ENCODE data around the gene ZNF341.
"Not testable (repeated sequence)": the region's sequence is repeated elsewhere in the genome, so short reads cannot be mapped to it uniquely, and the experiment has no call there.

Gene ZNF341

DNA sequence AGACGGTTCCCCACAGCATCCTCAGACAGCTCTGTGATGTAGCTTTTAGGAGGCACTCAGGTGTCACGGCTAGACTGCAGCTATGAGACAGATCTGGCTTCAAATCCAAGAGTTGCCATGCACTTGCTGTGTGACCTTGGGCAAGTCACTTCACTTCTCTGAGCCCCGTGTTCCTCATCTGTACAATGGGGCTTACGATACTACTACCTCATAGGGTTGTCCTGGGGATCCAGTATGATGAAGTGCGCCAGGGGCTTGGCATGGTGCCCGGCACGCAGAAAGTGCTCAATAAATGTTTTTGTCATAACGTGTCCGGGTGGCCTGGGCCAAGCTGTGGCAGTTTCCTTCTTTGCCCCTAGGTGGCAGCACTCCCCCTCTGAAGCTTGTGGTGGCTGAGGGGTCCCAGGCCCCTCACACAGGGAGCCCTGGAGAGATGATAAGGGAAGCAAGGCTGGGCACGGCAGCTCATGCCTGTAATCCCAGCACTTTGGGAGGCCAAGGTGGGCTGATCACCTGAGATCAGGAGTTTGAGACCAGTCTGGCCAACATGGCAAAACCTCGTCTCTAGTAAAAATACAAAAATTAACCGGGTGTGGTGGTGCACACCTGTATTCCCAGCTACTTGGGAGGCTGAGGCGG, 60.3 kb downstream of the ZNF341 start:
- ATAC-seq (ENCODE audit: insufficient read depth, low read depth) = peak; percentile 86
- H2AFZ ChIP-seq (ENCODE audit: low read depth, low read length) = no peak overlapping the region
- H3K4me1 ChIP-seq (ENCODE audit: insufficient read depth, low read length) = no peaks in the 10 kb centered on the region
- H3K27me3 ChIP-seq (ENCODE audit: insufficient read depth, low read length, poor library complexity) = no peaks in the 10 kb centered on the region
- H3K36me3 ChIP-seq (ENCODE audit: insufficient read depth, low read length) = no peaks in the 10 kb centered on the region
- H3K9ac ChIP-seq (ENCODE audit: low read depth, low read length) = no peak overlapping the region
- no peak overlapping the region for H3K4me3 ChIP-seq (ENCODE audit: low read depth in 1 of 2, low read length in 2 of 2)
- H3K79me2 ChIP-seq (ENCODE audit: insufficient read depth, low read length) = no peaks in the 10 kb centered on the region
- no peak overlapping the region for H3K27ac ChIP-seq (ENCODE audit: low read length)
- TF ChIP-seq, protein P1, sequence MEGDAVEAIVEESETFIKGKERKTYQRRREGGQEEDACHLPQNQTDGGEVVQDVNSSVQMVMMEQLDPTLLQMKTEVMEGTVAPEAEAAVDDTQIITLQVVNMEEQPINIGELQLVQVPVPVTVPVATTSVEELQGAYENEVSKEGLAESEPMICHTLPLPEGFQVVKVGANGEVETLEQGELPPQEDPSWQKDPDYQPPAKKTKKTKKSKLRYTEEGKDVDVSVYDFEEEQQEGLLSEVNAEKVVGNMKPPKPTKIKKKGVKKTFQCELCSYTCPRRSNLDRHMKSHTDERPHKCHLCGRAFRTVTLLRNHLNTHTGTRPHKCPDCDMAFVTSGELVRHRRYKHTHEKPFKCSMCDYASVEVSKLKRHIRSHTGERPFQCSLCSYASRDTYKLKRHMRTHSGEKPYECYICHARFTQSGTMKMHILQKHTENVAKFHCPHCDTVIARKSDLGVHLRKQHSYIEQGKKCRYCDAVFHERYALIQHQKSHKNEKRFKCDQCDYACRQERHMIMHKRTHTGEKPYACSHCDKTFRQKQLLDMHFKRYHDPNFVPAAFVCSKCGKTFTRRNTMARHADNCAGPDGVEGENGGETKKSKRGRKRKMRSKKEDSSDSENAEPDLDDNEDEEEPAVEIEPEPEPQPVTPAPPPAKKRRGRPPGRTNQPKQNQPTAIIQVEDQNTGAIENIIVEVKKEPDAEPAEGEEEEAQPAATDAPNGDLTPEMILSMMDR (IDR thresholded peaks at IDR 0.05; ENCODE audit: borderline replicate concordance, extremely low read depth, low read length, poor library complexity, severe bottlenecking) = peak; percentile 91
- TF ChIP-seq EZH2 (IDR thresholded peaks at IDR 0.05; ENCODE audit: borderline replicate concordance, low read depth, low read length, severe bottlenecking) = no peak
- H3K4me2 ChIP-seq (ENCODE audit: insufficient read depth, low read length) = no peak overlapping the region
- peak; percentile 66 for DNase-seq
- no peaks in the 10 kb centered on the region for H3K9me3 ChIP-seq (ENCODE audit: insufficient read depth, low read length, severe bottlenecking)
- no peaks in the 10 kb centered on the region for H4K20me1 ChIP-seq (ENCODE audit: insufficient read depth, low read length)

DNA sequence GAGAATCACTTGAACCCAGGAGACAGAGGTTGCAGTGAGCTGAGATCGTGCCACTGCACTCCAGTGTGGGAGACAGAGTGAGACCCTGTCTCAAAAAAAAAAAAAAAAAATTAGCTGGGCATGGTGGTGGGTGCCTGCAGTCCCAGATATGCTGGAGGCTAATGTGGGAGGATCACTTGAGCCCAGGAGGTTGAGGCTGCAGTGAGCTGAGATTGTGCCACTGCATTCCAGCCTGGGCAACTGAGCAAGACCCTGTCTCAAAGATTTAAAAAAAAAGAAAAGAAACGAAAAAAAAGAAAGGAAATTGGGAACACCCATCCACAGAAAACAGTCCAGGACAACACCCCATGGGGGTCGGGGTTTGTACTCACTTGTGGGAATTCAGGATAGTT, 60.8 kb downstream of the ZNF341 start:
- not testable (repeated sequence) for H3K36me3 ChIP-seq (ENCODE audit: insufficient read depth, low read length); ATAC-seq (ENCODE audit: insufficient read depth, low read depth); H3K4me2 ChIP-seq (ENCODE audit: insufficient read depth, low read length); H3K4me1 ChIP-seq (ENCODE audit: insufficient read depth, low read length); H3K79me2 ChIP-seq (ENCODE audit: insufficient read depth, low read length); H3K4me3 ChIP-seq (ENCODE audit: low read depth in 1 of 2, low read length in 2 of 2); H4K20me1 ChIP-seq (ENCODE audit: insufficient read depth, low read length); DNase-seq; H3K9ac ChIP-seq (ENCODE audit: low read depth, low read length); H3K9me3 ChIP-seq (ENCODE audit: insufficient read depth, low read length, severe bottlenecking); H3K27me3 ChIP-seq (ENCODE audit: insufficient read depth, low read length, poor library complexity); H2AFZ ChIP-seq (ENCODE audit: low read depth, low read length); H3K27ac ChIP-seq (ENCODE audit: low read length)

DNA sequence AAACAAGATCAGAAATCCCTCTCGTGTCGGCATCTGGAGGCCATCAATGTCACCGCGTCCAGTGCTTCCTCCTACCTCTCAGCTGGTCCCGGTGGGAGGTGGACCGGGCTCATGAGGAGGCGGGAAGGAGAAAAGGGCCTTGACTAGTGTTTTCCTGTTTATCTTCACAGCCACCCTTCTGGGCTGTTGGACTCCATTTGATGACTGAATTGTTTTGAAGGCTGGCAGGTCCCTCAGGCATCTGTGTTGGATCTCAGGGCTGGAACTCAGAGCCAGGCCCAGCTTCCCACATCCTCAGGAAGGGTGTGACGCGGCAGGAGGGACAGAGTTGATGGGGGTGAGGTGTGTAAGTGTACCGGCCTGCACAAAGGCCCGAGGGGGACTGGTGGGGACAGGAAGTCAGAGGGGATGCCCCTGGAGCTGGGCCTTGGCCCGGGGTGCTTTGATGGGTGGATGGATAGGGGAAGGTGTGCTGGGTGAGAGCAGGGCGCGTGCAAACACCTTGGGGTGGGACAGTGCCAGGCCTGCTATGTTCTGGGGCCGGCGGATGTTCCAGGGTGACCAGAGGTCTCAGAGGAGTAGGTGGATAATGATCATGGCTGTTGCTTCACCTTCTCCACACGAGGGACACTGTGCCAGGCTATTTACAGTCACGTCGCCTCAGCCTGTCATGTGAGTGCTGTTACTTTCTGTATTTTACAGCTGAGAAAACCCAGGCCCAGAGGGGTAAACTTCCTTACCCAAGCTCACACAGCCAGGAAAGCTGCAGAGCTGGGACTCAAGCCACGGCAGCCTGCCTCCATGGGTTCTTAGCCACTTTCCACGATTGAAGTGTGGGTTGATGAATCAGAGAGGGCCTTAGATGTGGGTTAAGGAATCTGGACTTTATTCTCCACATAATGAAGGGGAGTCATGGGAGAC, 61.5 kb downstream of the ZNF341 start:
- H3K36me3 ChIP-seq (ENCODE audit: insufficient read depth, low read length) = no peaks in the 10 kb centered on the region
- no peak overlapping the region for H3K27ac ChIP-seq (ENCODE audit: low read length)
- no peak for TF ChIP-seq EZH2 (IDR thresholded peaks at IDR 0.05; ENCODE audit: borderline replicate concordance, low read depth, low read length, severe bottlenecking)
- TF ChIP-seq, protein P1 (IDR thresholded peaks at IDR 0.05; ENCODE audit: borderline replicate concordance, extremely low read depth, low read length, poor library complexity, severe bottlenecking) = no peak
- H3K9me3 ChIP-seq (ENCODE audit: insufficient read depth, low read length, severe bottlenecking) = no peaks in the 10 kb centered on the region
- H3K79me2 ChIP-seq (ENCODE audit: insufficient read depth, low read length) = no peaks in the 10 kb centered on the region
- no peak overlapping the region for H3K4me3 ChIP-seq (ENCODE audit: low read depth in 1 of 2, low read length in 2 of 2)
- no peak overlapping the region for H2AFZ ChIP-seq (ENCODE audit: low read depth, low read length)
- H3K4me2 ChIP-seq (ENCODE audit: insufficient read depth, low read length) = no peak overlapping the region
- H3K4me1 ChIP-seq (ENCODE audit: insufficient read depth, low read length) = no peaks in the 10 kb centered on the region
- no peaks in the 10 kb centered on the region for H4K20me1 ChIP-seq (ENCODE audit: insufficient read depth, low read length)
- no peaks in the 10 kb centered on the region for H3K27me3 ChIP-seq (ENCODE audit: insufficient read depth, low read length, poor library complexity)
- H3K9ac ChIP-seq (ENCODE audit: low read depth, low read length) = no peak overlapping the region
- ATAC-seq (ENCODE audit: insufficient read depth, low read depth) = no peak
- DNase-seq = no peak

DNA sequence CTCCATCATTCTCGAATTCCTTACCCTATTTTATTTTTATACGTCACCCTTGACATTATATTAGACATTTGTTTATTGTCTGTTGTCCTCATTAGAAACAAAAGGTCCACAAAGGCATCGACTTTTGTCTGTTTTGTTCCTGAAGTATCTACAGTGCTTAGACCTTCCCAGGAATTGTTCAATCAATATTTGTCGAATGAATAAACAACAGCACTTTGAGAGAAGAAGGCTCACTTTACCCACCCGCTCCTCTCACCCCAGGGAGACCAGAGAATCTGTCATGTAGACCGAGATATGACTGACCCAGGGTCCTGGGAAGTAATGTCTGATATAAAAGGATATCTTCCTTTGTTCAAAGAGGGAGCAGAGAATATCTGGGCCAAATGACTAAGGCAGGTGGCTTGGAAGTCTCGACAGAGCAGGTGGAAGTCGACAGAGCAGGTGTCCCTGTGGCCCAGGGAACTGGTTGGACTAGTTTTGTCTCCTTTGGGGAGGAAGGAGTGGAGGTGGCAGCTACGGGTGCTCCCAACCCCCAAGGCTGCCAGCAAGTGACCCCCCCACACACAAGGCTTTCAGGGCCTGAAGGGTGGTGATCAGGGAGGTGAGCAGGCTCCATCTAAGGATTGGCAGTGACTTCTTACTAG, 64.6 kb downstream of the ZNF341 start:
- no peaks in the 10 kb centered on the region for H3K36me3 ChIP-seq (ENCODE audit: insufficient read depth, low read length)
- no peak overlapping the region for H3K4me2 ChIP-seq (ENCODE audit: insufficient read depth, low read length)
- H4K20me1 ChIP-seq (ENCODE audit: insufficient read depth, low read length) = no peaks in the 10 kb centered on the region
- no peak overlapping the region for H3K9ac ChIP-seq (ENCODE audit: low read depth, low read length)
- no peaks in the 10 kb centered on the region for H3K4me1 ChIP-seq (ENCODE audit: insufficient read depth, low read length)
- no peak for ATAC-seq (ENCODE audit: insufficient read depth, low read depth)
- no peak overlapping the region for H2AFZ ChIP-seq (ENCODE audit: low read depth, low read length)
- no peak for DNase-seq
- H3K4me3 ChIP-seq (ENCODE audit: low read depth in 1 of 2, low read length in 2 of 2) = no peak overlapping the region
- no peaks in the 10 kb centered on the region for H3K27me3 ChIP-seq (ENCODE audit: insufficient read depth, low read length, poor library complexity)
- TF ChIP-seq, protein P1 (IDR thresholded peaks at IDR 0.05; ENCODE audit: borderline replicate concordance, extremely low read depth, low read length, poor library complexity, severe bottlenecking) = no peak
- no peak for TF ChIP-seq EZH2 (IDR thresholded peaks at IDR 0.05; ENCODE audit: borderline replicate concordance, low read depth, low read length, severe bottlenecking)
- H3K79me2 ChIP-seq (ENCODE audit: insufficient read depth, low read length) = no peaks in the 10 kb centered on the region
- H3K9me3 ChIP-seq (ENCODE audit: insufficient read depth, low read length, severe bottlenecking) = no peaks in the 10 kb centered on the region
- no peak overlapping the region for H3K27ac ChIP-seq (ENCODE audit: low read length)

Data from DND-41 (cell line).